OCI-LY7 (cell line): ENCODE measurements around the gene PHLDA3. TPM values are rescaled to one million over a fixed set of nuclear protein-coding genes. Genes with fewer than 3 reads are reported as not detected.

Source experiments
- BruUV-seq: library from RNA; stranded (reverse); fragments of 400-500 nt; replicated peaks from 2 replicates; lab custom pipeline; 2021; lab: Mats Ljungman, UMichigan
- CTCF ChIA-PET: fragments of 300-600 bp; sonication (Branson Sonifier 250); formaldehyde crosslinking; loops from one replicate; lab custom pipeline; 2022; ENCODE audit warnings: antibody characterized with exemption; ENCODE audit not compliant: unreplicated experiment; lab: Charles Lee
- POLR2A ChIA-PET: fragments of 300-600 bp; sonication (Branson Sonifier 250); formaldehyde crosslinking; loops from one replicate; lab custom pipeline; 2022; ENCODE audit warnings: antibody characterized with exemption; lab: Charles Lee
- DNase-seq: peaks from one replicate; pipeline ENCODE4 v3.0.0-alpha.2; 2015; ENCODE audit warnings: low spot score
- H2AFZ ChIP-seq: fragments of 200-600 bp; sonication (generic), shearing (Covaris generic); 2 replicates; pipeline ENCODE4 v1.6.1; 2014; ENCODE audit warnings: mild to moderate bottlenecking, antibody characterized with exemption, low read length, moderate library complexity
- H3K27ac ChIP-seq: fragments of 200-600 bp; sonication (generic); 2 replicates; pipeline ENCODE4 v1.5.1; 2014; ENCODE audit warnings: mixed run types, low read depth, mild to moderate bottlenecking, moderate library complexity, low read length, inconsistent platforms; ENCODE audit not compliant: poor library complexity, severe bottlenecking
- H3K36me3 ChIP-seq: fragments of 200-600 bp; sonication (generic); 2 replicates; pipeline ENCODE4 v1.6.1; 2014; ENCODE audit warnings: mild to moderate bottlenecking, antibody characterized with exemption, low read length, moderate library complexity, mixed read lengths; ENCODE audit not compliant: insufficient read depth
- H3K4me1 ChIP-seq: fragments of 200-600 bp; sonication (generic); 2 replicates; pipeline ENCODE4 v1.5.1; 2014; ENCODE audit warnings: mild to moderate bottlenecking, low read length; ENCODE audit not compliant: insufficient read depth, poor library complexity, severe bottlenecking
- H3K4me2 ChIP-seq: fragments of 200-600 bp; sonication (generic); 2 replicates; pipeline ENCODE4 v1.6.1; 2014; ENCODE audit warnings: mild to moderate bottlenecking, low read length
- H3K4me3 ChIP-seq: fragments of 200-600 bp; sonication (generic); 2 replicates; pipeline ENCODE4 v1.5.1; 2014; ENCODE audit warnings: mild to moderate bottlenecking, low read depth, low read length; ENCODE audit not compliant: poor library complexity, severe bottlenecking
- H3K79me2 ChIP-seq: fragments of 200-600 bp; sonication (generic); 2 replicates; pipeline ENCODE4 v1.6.1; 2016; ENCODE audit warnings: low read depth, mild to moderate bottlenecking, low read length, moderate library complexity, mixed read lengths; ENCODE audit not compliant: insufficient read depth
- H3K9me2 ChIP-seq: fragments of 200-600 bp; sonication (generic); 2 replicates; pipeline ENCODE4 v1.6.1; 2016; ENCODE audit warnings: mild to moderate bottlenecking, low read length, mixed read lengths; ENCODE audit not compliant: insufficient read depth
- H3K9me3 ChIP-seq: fragments of 200-600 bp; sonication (generic); 2 replicates; pipeline ENCODE4 v1.6.1; 2014; ENCODE audit warnings: mild to moderate bottlenecking, mixed run types, low read length, mixed read lengths
- H4K20me1 ChIP-seq: fragments of 200-600 bp; sonication (generic); 2 replicates; pipeline ENCODE4 v1.6.1; 2014; ENCODE audit warnings: mild to moderate bottlenecking, antibody characterized with exemption, low read length, moderate library complexity, mixed read lengths; ENCODE audit not compliant: insufficient read depth
- EZH2phosphoT487 ChIP-seq: fragments of 200-600 bp; sonication (generic); IDR thresholded peaks from 2 replicates; pipeline ENCODE4 v1.6.1; 2018; ENCODE audit warnings: low read depth, borderline replicate concordance, mild to moderate bottlenecking, mixed run types, antibody characterized with exemption, low read length, moderate library complexity, mixed read lengths
- intact Hi-C: fragments of 100-400 bp; cut with micrococcal nuclease; formaldehyde crosslinking; loops from one replicate; pipeline ENCODE4 v1.10.0; 2022; ENCODE audit not compliant: unreplicated experiment
- total RNA-seq, 2 experiments: library from RNA; depleted of rRNA in 1 of 2; stranded (reverse); fragments of >200 nt in 1 of 2; shearing (Covaris generic) in 1 of 2; gene quantifications; 2 replicates each; pipeline ENCODE4 v1.2.3, GENCODE V29; 2014 to 2022
- TF ChIP-seq, protein P1 (sequence below): fragments of 200-600 bp; sonication (generic); conservative IDR thresholded peaks from 2 replicates; pipeline ENCODE4 v1.5.1; 2014; ENCODE audit warnings: mild to moderate bottlenecking, antibody characterized with exemption, low read length, moderate library complexity, mixed read lengths

PHLDA3 gene
- total RNA-seq, 2 experiments from 2014 or later = not detected

GRCh38 chr1:201433609-201434008 is 35.4 kb downstream of the PHLDA3 start:
- Histone ChIP-seq H3K9me2 (no peaks in the 10 kb centered on the region), H3K36me3 (no peaks in the 10 kb centered on the region), H4K20me1 (no peaks in the 10 kb centered on the region), H3K4me1 (peaks cover 13% of the 10 kb centered on the region), H3K9me3 (no peaks in the 10 kb centered on the region), H3K4me3 (no peak overlapping the region), H3K27ac (no peak overlapping the region), H2AFZ (no peak overlapping the region), H3K4me2 (no peak overlapping the region), H3K79me2 (no peaks in the 10 kb centered on the region)
- intact Hi-C loops = no loop called here
- BruUV-seq = no TSS peak
- DNase-seq = no peak
- TF ChIP-seq, protein P1, sequence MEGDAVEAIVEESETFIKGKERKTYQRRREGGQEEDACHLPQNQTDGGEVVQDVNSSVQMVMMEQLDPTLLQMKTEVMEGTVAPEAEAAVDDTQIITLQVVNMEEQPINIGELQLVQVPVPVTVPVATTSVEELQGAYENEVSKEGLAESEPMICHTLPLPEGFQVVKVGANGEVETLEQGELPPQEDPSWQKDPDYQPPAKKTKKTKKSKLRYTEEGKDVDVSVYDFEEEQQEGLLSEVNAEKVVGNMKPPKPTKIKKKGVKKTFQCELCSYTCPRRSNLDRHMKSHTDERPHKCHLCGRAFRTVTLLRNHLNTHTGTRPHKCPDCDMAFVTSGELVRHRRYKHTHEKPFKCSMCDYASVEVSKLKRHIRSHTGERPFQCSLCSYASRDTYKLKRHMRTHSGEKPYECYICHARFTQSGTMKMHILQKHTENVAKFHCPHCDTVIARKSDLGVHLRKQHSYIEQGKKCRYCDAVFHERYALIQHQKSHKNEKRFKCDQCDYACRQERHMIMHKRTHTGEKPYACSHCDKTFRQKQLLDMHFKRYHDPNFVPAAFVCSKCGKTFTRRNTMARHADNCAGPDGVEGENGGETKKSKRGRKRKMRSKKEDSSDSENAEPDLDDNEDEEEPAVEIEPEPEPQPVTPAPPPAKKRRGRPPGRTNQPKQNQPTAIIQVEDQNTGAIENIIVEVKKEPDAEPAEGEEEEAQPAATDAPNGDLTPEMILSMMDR = no peak
- TF ChIP-seq EZH2phosphoT487 = no peak
- ChIA-PET CTCF (no interaction called here), POLR2A (interaction anchor here (0.7 kb wide), 1 partner anchor 45 kb away, joined by 4 read pairs; no protein-coding TSS in a partner anchor)

DNA sequence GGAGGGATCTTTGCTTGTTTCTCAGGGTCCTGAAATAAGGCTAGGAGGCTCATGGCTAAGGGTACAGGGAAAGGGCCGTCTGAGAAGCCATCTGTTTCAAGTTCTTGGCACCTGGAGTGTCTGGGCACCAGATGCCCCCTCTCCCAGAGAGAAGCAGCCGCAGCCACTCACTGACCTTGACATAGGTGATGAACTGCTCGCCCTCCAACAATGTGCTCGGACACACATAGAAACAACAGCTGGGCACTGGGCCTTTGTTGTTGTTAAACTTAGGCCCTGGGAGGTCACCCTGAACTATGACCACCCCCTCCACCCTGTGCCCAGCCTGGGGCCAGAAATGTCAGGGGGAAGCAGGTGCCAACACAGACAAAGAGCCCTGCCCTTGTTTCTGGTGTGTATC is 38.2 kb downstream of the PHLDA3 start:
- Histone ChIP-seq H4K20me1 (no peaks in the 10 kb centered on the region), H3K4me3 (no peak overlapping the region), H3K4me1 (peaks cover 18% of the 10 kb centered on the region), H3K79me2 (no peaks in the 10 kb centered on the region), H3K9me3 (no peaks in the 10 kb centered on the region), H3K27ac (no peak overlapping the region), H3K9me2 (no peaks in the 10 kb centered on the region), H2AFZ (no peak overlapping the region), H3K36me3 (no peaks in the 10 kb centered on the region), H3K4me2 (no peak overlapping the region)
- POLR2A ChIA-PET = no interaction called here
- intact Hi-C loops = no loop called here
- CTCF ChIA-PET = no interaction called here
- TF ChIP-seq, protein P1 = no peak
- TF ChIP-seq EZH2phosphoT487 = no peak
- BruUV-seq = no TSS peak
- DNase-seq = no peak

GRCh38 chr1:201429736-201430501 is 39.1 kb downstream of the PHLDA3 start:
- H3K4me3 ChIP-seq = no peak overlapping the region
- no peak for TF ChIP-seq EZH2phosphoT487
- TF ChIP-seq, protein P1 = no peak
- CTCF ChIA-PET = no interaction called here
- H3K9me3 ChIP-seq = no peaks in the 10 kb centered on the region
- BruUV-seq = no TSS peak
- POLR2A ChIA-PET = no interaction called here
- no peak overlapping the region for H3K4me2 ChIP-seq
- no peaks in the 10 kb centered on the region for H3K9me2 ChIP-seq
- H2AFZ ChIP-seq = no peak overlapping the region
- no peak for DNase-seq
- no peaks in the 10 kb centered on the region for H3K79me2 ChIP-seq
- H3K36me3 ChIP-seq = no peaks in the 10 kb centered on the region
- no peak overlapping the region for H3K27ac ChIP-seq
- intact Hi-C loops = no loop called here
- peaks cover 12% of the 10 kb centered on the region for H3K4me1 ChIP-seq
- H4K20me1 ChIP-seq = no peaks in the 10 kb centered on the region
